Fibroblast of pulmonary artery (primary cell): ENCODE measurements around the gene KRR1.
"Not testable (repeated sequence)": the region's sequence is repeated elsewhere in the genome, so short reads cannot be mapped to it uniquely, and the experiment has no call there.

Experiments
- DNase-seq: peaks from one replicate; pipeline ENCODE4 v3.0.0-alpha.2; 2010; ENCODE audit warnings: low read depth
- H3K4me3 ChIP-seq: replicated peaks from 2 replicates; pipeline ENCODE4 v1.5.1; 2011; ENCODE audit warnings: low read depth, mild to moderate bottlenecking, control low read depth, low read length, moderate library complexity
- CTCF ChIP-seq: IDR thresholded peaks from 2 replicates; pipeline ENCODE4 v1.5.1; 2011; ENCODE audit warnings: mild to moderate bottlenecking, control low read depth, low read length, inconsistent platforms; ENCODE audit errors: missing control alignments

Gene KRR1

GRCh38 chr12:75503866-75504265 lies 7.5 kb downstream of the KRR1 start:
- DNase-seq: no peak
- H3K4me3 ChIP-seq: no peak overlapping the region
- TF ChIP-seq CTCF: no peak

- no peak for TF ChIP-seq CTCF
- H3K4me3 ChIP-seq: no peak overlapping the region
- no peak for DNase-seq
These were observed 8.0 kb downstream of the KRR1 start for GRCh38 chr12:75503459-75503858.

- no peak for DNase-seq
- no peak for TF ChIP-seq CTCF
- no peak overlapping the region for H3K4me3 ChIP-seq
These were observed 20.2 kb downstream of the KRR1 start for GRCh38 chr12:75491169-75491568.

GRCh38 chr12:75489613-75490210 lies 21.7 kb downstream of the KRR1 start:
- peak; percentile 53 for DNase-seq

GRCh38 chr12:75489187-75489586 lies 22.2 kb downstream of the KRR1 start:
- no peak for DNase-seq
- H3K4me3 ChIP-seq: no peak overlapping the region
- no peak for TF ChIP-seq CTCF

More at GRCh38 chr12:75489613-75490210, 21.7 kb downstream of the KRR1 start:
- no peak overlapping the region for H3K4me3 ChIP-seq
- no peak for TF ChIP-seq CTCF

- DNase-seq: peak; percentile 66
- no peak overlapping the region for H3K4me3 ChIP-seq
- peak; percentile 59 for TF ChIP-seq CTCF
These were observed 22.9 kb downstream of the KRR1 start for GRCh38 chr12:75488553-75488952.

GRCh38 chr12:75487308-75487707 lies 24.1 kb downstream of the KRR1 start:
- DNase-seq: no peak
- TF ChIP-seq CTCF: no peak
- no peak overlapping the region for H3K4me3 ChIP-seq

GRCh38 chr12:75484450-75484849 lies 27.0 kb downstream of the KRR1 start:
- not testable (repeated sequence) for DNase-seq, H3K4me3 ChIP-seq
